IMR-90 (cell line): ENCODE results near the gene FOSL2. TPM values are rescaled to one million over a fixed set of nuclear protein-coding genes. Genes with fewer than 3 reads are reported as not detected.
A peak's percentile ranks its signal among the peaks of the same experiment; 100 is the strongest.

Experiments
- ATAC-seq: fragments of 200-7000 bp; cut with Tn5 transposase; 2 replicates; pipeline ENCODE4 v1.9.1; 2020; ENCODE audit warnings: low read depth, mild to moderate bottlenecking, moderate library complexity
- BruUV-seq: library from RNA; stranded (reverse); fragments of 400-500 nt; replicated peaks from 2 replicates; lab custom pipeline; 2021; lab: Mats Ljungman, UMichigan
- CTCF ChIA-PET: fragments of 300-600 bp; formaldehyde crosslinking; extraction: SDS; loops from one replicate; lab custom pipeline; 2021; ENCODE audit warnings: antibody characterized with exemption; lab: Yijun Ruan, JAX
- POLR2A ChIA-PET: fragments of 300-600 bp; sonication (Branson Sonifier 250); formaldehyde crosslinking; loops from one replicate; lab custom pipeline; 2022; ENCODE audit warnings: antibody characterized with exemption; ENCODE audit not compliant: unreplicated experiment; lab: Charles Lee
- DNase-seq: peaks from one replicate; pipeline ENCODE4 v3.0.0; 2013
- H2AFZ ChIP-seq: replicated peaks from 2 replicates; pipeline ENCODE3; 2013; ENCODE audit warnings: low read length, mild to moderate bottlenecking; ENCODE audit not compliant: poor library complexity
- H2AK5ac ChIP-seq: 2 replicates; pipeline ENCODE4 v1.6.1; 2013; ENCODE audit warnings: low read depth, low read length, inconsistent platforms
- H2AK9ac ChIP-seq: replicated peaks from 2 replicates; pipeline ENCODE3; 2013; ENCODE audit warnings: mild to moderate bottlenecking, low read depth, low read length, moderate library complexity; ENCODE audit not compliant: poor library complexity
- H2BK120ac ChIP-seq: 2 replicates; pipeline ENCODE4 v1.6.1; 2013; ENCODE audit warnings: low read depth, low read length, inconsistent platforms
- H2BK15ac ChIP-seq: 3 replicates; pipeline ENCODE4 v1.6.1; 2013; ENCODE audit warnings: low read depth, low read length, inconsistent platforms
- H2BK20ac ChIP-seq: 2 replicates; pipeline ENCODE4 v1.6.1; 2013; ENCODE audit warnings: low read depth, mild to moderate bottlenecking, inconsistent platforms, low read length, moderate library complexity
- H2BK5ac ChIP-seq: 2 replicates; pipeline ENCODE4 v1.6.1; 2013; ENCODE audit warnings: mild to moderate bottlenecking, low read depth, low read length, inconsistent platforms; ENCODE audit not compliant: poor library complexity, severe bottlenecking
- H3K14ac ChIP-seq: replicated peaks from 2 replicates; pipeline ENCODE4 v1.6.1; 2013; ENCODE audit warnings: low read depth, low read length, inconsistent platforms
- H3K18ac ChIP-seq: 2 replicates; pipeline ENCODE4 v1.6.1; 2013; ENCODE audit warnings: low read depth, low read length, control low read depth
- H3K23ac ChIP-seq: 2 replicates; pipeline ENCODE4 v1.6.1; 2013; ENCODE audit warnings: low read depth, low read length, inconsistent platforms
- H3K27ac ChIP-seq: 2 replicates; pipeline ENCODE4 v1.5.1; 2013; ENCODE audit warnings: mild to moderate bottlenecking, control low read depth, low read length; ENCODE audit not compliant: insufficient read depth
- H3K27me3 ChIP-seq: 2 replicates; pipeline ENCODE4 v1.6.1; 2013; ENCODE audit warnings: low read length; ENCODE audit not compliant: control insufficient read depth, insufficient read depth
- H3K36me3 ChIP-seq: 2 replicates; pipeline ENCODE4 v1.6.1; 2013; ENCODE audit warnings: low read length, mixed read lengths; ENCODE audit not compliant: control insufficient read depth, insufficient read depth
- H3K4ac ChIP-seq: 2 replicates; pipeline ENCODE4 v1.6.1; 2013; ENCODE audit warnings: low read depth, low read length, inconsistent platforms
- H3K4me1 ChIP-seq: 2 replicates; pipeline ENCODE4 v1.6.1; 2013; ENCODE audit warnings: low read length, mixed read lengths; ENCODE audit not compliant: control insufficient read depth, insufficient read depth
- H3K4me2 ChIP-seq: 2 replicates; pipeline ENCODE4 v1.6.1; 2013; ENCODE audit warnings: low read depth, mild to moderate bottlenecking, control low read depth, low read length, moderate library complexity
- H3K4me3 ChIP-seq: 2 replicates; pipeline ENCODE4 v1.5.1; 2013; ENCODE audit warnings: low read depth, mild to moderate bottlenecking, control low read depth, low read length, moderate library complexity; ENCODE audit not compliant: insufficient read depth
- H3K56ac ChIP-seq: 2 replicates; pipeline ENCODE4 v1.6.1; 2013; ENCODE audit warnings: low read length, inconsistent platforms; ENCODE audit not compliant: insufficient read depth; ENCODE audit errors: extremely low read depth
- H3K79me1 ChIP-seq, 2 experiments: 2 replicates each; pipeline ENCODE4 v1.6.1; 2013; ENCODE audit warnings: low read length in 2 of 2, inconsistent platforms in 1 of 2, low read depth in 1 of 2
- H3K9ac ChIP-seq: 2 replicates; pipeline ENCODE4 v1.6.1; 2013; ENCODE audit warnings: low read depth, low read length, control low read depth
- H3K9me1 ChIP-seq: 2 replicates; pipeline ENCODE4 v1.6.1; 2013; ENCODE audit warnings: low read length, inconsistent platforms; ENCODE audit not compliant: insufficient read depth
- H3K9me3 ChIP-seq: 2 replicates; pipeline ENCODE4 v1.6.1; 2013; ENCODE audit warnings: low read length; ENCODE audit not compliant: control insufficient read depth, insufficient read depth
- H4K20me1 ChIP-seq: 2 replicates; pipeline ENCODE4 v1.6.1; 2013; ENCODE audit warnings: low read length, inconsistent platforms; ENCODE audit not compliant: insufficient read depth
- H4K5ac ChIP-seq: 2 replicates; pipeline ENCODE4 v1.6.1; 2013; ENCODE audit warnings: mild to moderate bottlenecking, low read depth, low read length, control low read depth
- H4K8ac ChIP-seq, 2 experiments: 2 replicates each; pipeline ENCODE4 v1.6.1; 2013; ENCODE audit warnings: low read depth in 2 of 2, low read length in 2 of 2, control low read depth in 1 of 2, inconsistent platforms in 1 of 2
- H4K91ac ChIP-seq: 2 replicates; pipeline ENCODE4 v1.6.1; 2013; ENCODE audit warnings: low read depth, low read length, inconsistent platforms; ENCODE audit not compliant: insufficient read depth
- ELK1 ChIP-seq: fragments of 150-350 bp; IDR thresholded peaks from 2 replicates; pipeline ENCODE4 v1.6.1; 2016; ENCODE audit warnings: low read depth, mild to moderate bottlenecking, low read length, moderate library complexity, borderline replicate concordance
- MAFK ChIP-seq: IDR thresholded peaks from 2 replicates; pipeline ENCODE4 v1.6.1; 2012; ENCODE audit warnings: low read depth, low read length, improper control_type of control experiment
- MXI1 ChIP-seq: IDR thresholded peaks from 2 replicates; pipeline ENCODE4 v1.6.1; 2012; ENCODE audit warnings: low read depth, mild to moderate bottlenecking, low read length, moderate library complexity, borderline replicate concordance
- NFE2L2 ChIP-seq: fragments of 150-350 bp; IDR thresholded peaks from 2 replicates; pipeline ENCODE4 v1.6.1; 2016; ENCODE audit warnings: low read depth, mild to moderate bottlenecking, low read length
- WGBS, 2 experiments: methylation state at CpG; one replicate each; pipeline versions ENCODE4 v1.1.5 to v1.1.7; 2013; ENCODE audit warnings: missing lambda C conversion rate in 2 of 2; ENCODE audit not compliant: insufficient read length in 1 of 2; ENCODE audit errors: extremely low coverage in 2 of 2; 5-methylcytosine and 5-hydroxymethylcytosine counted together
- dilution Hi-C: fragments of 300-500 bp; cut with HindIII; formaldehyde crosslinking; loops from one replicate; pipeline ENCODE4 v1.14.3; 2018; ENCODE audit warnings: low sequenced_read_pairs; ENCODE audit not compliant: unreplicated experiment
- in situ Hi-C: fragments of 300-500 bp; cut with MboI; formaldehyde crosslinking; loops from 3 replicates; pipeline ENCODE4 v1.14.3; 2019; ENCODE audit warnings: low sequenced_read_pairs, inconsistent platforms, mixed read lengths
- intact Hi-C: fragments of 100-400 bp; cut with micrococcal nuclease; formaldehyde crosslinking; loops from 2 replicates; pipeline ENCODE4 v1.10.0; 2022
- polyA plus RNA-seq, 3 experiments: library from polyadenylated mRNA; depleted of rRNA; stranded (reverse); fragments of >200 nt; gene quantifications; 2 replicates each; pipeline ENCODE4 v1.2.3, GENCODE V29; 2012; ENCODE audit warnings: low replicate concordance in 1 of 3
- total RNA-seq: library from RNA; depleted of rRNA; stranded (reverse); fragments of >200 nt; gene quantifications from 2 replicates; pipeline ENCODE4 v1.2.3, GENCODE V29; 2012

FOSL2 gene
- total and polyA plus RNA-seq, 2 of the 4 experiments (the other 2 are of a cell fraction), result 31.4 to 46.3 TPM

- no peak overlapping the region for H2AK9ac ChIP-seq
- no peaks in the 10 kb centered on the region for H3K27me3 ChIP-seq
- H2AFZ ChIP-seq, result no peak overlapping the region
- POLR2A ChIA-PET, result no interaction called here
- H4K8ac ChIP-seq, result no peak overlapping the region
- no peak overlapping the region for H2BK120ac ChIP-seq
- H3K4me1 ChIP-seq, result no peaks in the 10 kb centered on the region
- no peaks in the 10 kb centered on the region for H3K9me1 ChIP-seq
- ATAC-seq, result no peak
- H3K4me3 ChIP-seq, result no peak overlapping the region
- H4K20me1 ChIP-seq, result no peaks in the 10 kb centered on the region
- in situ Hi-C loops (no loop called here), dilution Hi-C loops (no loop called here), intact Hi-C loops (no loop called here)
- no peak overlapping the region for H3K4me2 ChIP-seq
- no peak overlapping the region for H4K5ac ChIP-seq
- no peak overlapping the region for H4K91ac ChIP-seq
- H2BK5ac ChIP-seq, result no peak overlapping the region
- H3K56ac ChIP-seq, result no peak overlapping the region
- H2AK5ac ChIP-seq, result no peak overlapping the region
- no peak overlapping the region for H3K23ac ChIP-seq
- no peaks in the 10 kb centered on the region for H3K79me1 ChIP-seq
- CTCF ChIA-PET, result no interaction called here
- no peak overlapping the region for H3K14ac ChIP-seq
- BruUV-seq, result no TSS peak
- DNase-seq, result no peak
- TF ChIP-seq ELK1, result no peak
- peak; percentile 89 for TF ChIP-seq NFE2L2
- peak; percentile 82 for TF ChIP-seq MAFK
- TF ChIP-seq MXI1, result no peak
- no peak overlapping the region for H3K9ac ChIP-seq
- H2BK20ac ChIP-seq, result no peak overlapping the region
- no peak overlapping the region for H3K27ac ChIP-seq
- no peak overlapping the region for H3K18ac ChIP-seq
- no peak overlapping the region for H2BK15ac ChIP-seq
- H3K4ac ChIP-seq, result no peak overlapping the region
- WGBS, 2 experiments, result 100% methylated on average over 3 of the region's 8 CpGs; no CpG with 5 or more reads in 1 of the 2 experiments
- H3K36me3 ChIP-seq, result no peaks in the 10 kb centered on the region
- H3K9me3 ChIP-seq, result peaks cover 5% of the 10 kb centered on the region
Observed at GRCh38 chr2:28433935-28434599, 41.4 kb downstream of the FOSL2 start.
